ENCODE data around the gene B3GALNT2. TPM values are rescaled to one million over a fixed set of nuclear protein-coding genes. Genes with fewer than 3 reads are reported as not detected.
A peak's percentile ranks its signal among the peaks of the same experiment; 100 is the strongest.
"Not testable (repeated sequence)": the region's sequence is repeated elsewhere in the genome, so short reads cannot be mapped to it uniquely, and the experiment has no call there.

B3GALNT2 gene
- total RNA-seq, 1 experiment from 2014 or later: 59.2 TPM

GRCh38 chr1:235504494-235505222 lies 406 bp upstream of the B3GALNT2 start:
- DNase-seq (ENCODE audit: extremely low read depth, low read depth): peak; percentile 100

- DNase-seq (ENCODE audit: extremely low read depth, low read depth): peak; percentile 57
Measured at GRCh38 chr1:235503403-235504121, 690 bp downstream of the B3GALNT2 start.

- no peak for DNase-seq (ENCODE audit: extremely low read depth, low read depth)
Measured at GRCh38 chr1:235502601-235503402, 1.4 kb downstream of the B3GALNT2 start.

- no peak for DNase-seq (ENCODE audit: extremely low read depth, low read depth)
Measured at GRCh38 chr1:235500971-235501540, 3.2 kb downstream of the B3GALNT2 start.

- DNase-seq (ENCODE audit: extremely low read depth, low read depth): no peak
Measured at GRCh38 chr1:235495551-235495950, 8.7 kb downstream of the B3GALNT2 start.

- no peak for DNase-seq (ENCODE audit: extremely low read depth, low read depth)
Measured at GRCh38 chr1:235495030-235495429, 9.2 kb downstream of the B3GALNT2 start.

GRCh38 chr1:235494531-235494930 lies 9.7 kb downstream of the B3GALNT2 start:
- DNase-seq (ENCODE audit: extremely low read depth, low read depth): no peak

- no peak for DNase-seq (ENCODE audit: extremely low read depth, low read depth)
Measured at GRCh38 chr1:235491644-235492043, 12.6 kb downstream of the B3GALNT2 start.

- no peak for DNase-seq (ENCODE audit: extremely low read depth, low read depth)
Measured at GRCh38 chr1:235486321-235486720, 17.9 kb downstream of the B3GALNT2 start.

GRCh38 chr1:235485558-235485957 lies 18.7 kb downstream of the B3GALNT2 start:
- no peak for DNase-seq (ENCODE audit: extremely low read depth, low read depth)

- DNase-seq (ENCODE audit: extremely low read depth, low read depth): no peak
Measured at GRCh38 chr1:235483090-235483489, 21.2 kb downstream of the B3GALNT2 start.

- DNase-seq (ENCODE audit: extremely low read depth, low read depth): no peak
Measured at GRCh38 chr1:235473806-235474205, 30.4 kb downstream of the B3GALNT2 start.

- DNase-seq (ENCODE audit: extremely low read depth, low read depth): no peak
Measured at GRCh38 chr1:235470741-235471439, 33.4 kb downstream of the B3GALNT2 start.

GRCh38 chr1:235469897-235470296 lies 34.4 kb downstream of the B3GALNT2 start:
- DNase-seq (ENCODE audit: extremely low read depth, low read depth): not testable (repeated sequence)

- no peak for DNase-seq (ENCODE audit: extremely low read depth, low read depth)
Measured at GRCh38 chr1:235468970-235469369, 35.3 kb downstream of the B3GALNT2 start.

- DNase-seq (ENCODE audit: extremely low read depth, low read depth): no peak
Measured at GRCh38 chr1:235468004-235468403, 36.2 kb downstream of the B3GALNT2 start.

- no peak for DNase-seq (ENCODE audit: extremely low read depth, low read depth)
Measured at GRCh38 chr1:235465066-235465465, 39.2 kb downstream of the B3GALNT2 start.

- not testable (repeated sequence) for DNase-seq (ENCODE audit: extremely low read depth, low read depth)
Measured at GRCh38 chr1:235462832-235463231, 41.4 kb downstream of the B3GALNT2 start.

- DNase-seq (ENCODE audit: extremely low read depth, low read depth): no peak
Measured at GRCh38 chr1:235461954-235462353, 42.3 kb downstream of the B3GALNT2 start.

GRCh38 chr1:235460770-235461169 lies 43.5 kb downstream of the B3GALNT2 start:
- no peak for DNase-seq (ENCODE audit: extremely low read depth, low read depth)

Measured in NCI-H460 (cell line).